Glomerular endothelial cell (primary cell): ENCODE results near the gene SPC24. TPM values are rescaled to one million over a fixed set of nuclear protein-coding genes. Genes with fewer than 3 reads are reported as not detected.
"Not testable (repeated sequence)": the region's sequence is repeated elsewhere in the genome, so short reads cannot be mapped to it uniquely, and the experiment has no call there.

Source experiments
- DNase-seq: peaks from one replicate; pipeline ENCODE4 v3.0.0-alpha.2; 2011; ENCODE audit warnings: low read depth, low spot score; ENCODE audit errors: extremely low read depth
- total RNA-seq: library from RNA; depleted of rRNA; stranded (reverse); fragments of >200 nt; gene quantifications from 2 replicates; pipeline ENCODE4 v1.2.3, GENCODE V29; 2015

Gene SPC24
- total RNA-seq, 1 donor from 2014 or later, result 11.9 TPM

DNA sequence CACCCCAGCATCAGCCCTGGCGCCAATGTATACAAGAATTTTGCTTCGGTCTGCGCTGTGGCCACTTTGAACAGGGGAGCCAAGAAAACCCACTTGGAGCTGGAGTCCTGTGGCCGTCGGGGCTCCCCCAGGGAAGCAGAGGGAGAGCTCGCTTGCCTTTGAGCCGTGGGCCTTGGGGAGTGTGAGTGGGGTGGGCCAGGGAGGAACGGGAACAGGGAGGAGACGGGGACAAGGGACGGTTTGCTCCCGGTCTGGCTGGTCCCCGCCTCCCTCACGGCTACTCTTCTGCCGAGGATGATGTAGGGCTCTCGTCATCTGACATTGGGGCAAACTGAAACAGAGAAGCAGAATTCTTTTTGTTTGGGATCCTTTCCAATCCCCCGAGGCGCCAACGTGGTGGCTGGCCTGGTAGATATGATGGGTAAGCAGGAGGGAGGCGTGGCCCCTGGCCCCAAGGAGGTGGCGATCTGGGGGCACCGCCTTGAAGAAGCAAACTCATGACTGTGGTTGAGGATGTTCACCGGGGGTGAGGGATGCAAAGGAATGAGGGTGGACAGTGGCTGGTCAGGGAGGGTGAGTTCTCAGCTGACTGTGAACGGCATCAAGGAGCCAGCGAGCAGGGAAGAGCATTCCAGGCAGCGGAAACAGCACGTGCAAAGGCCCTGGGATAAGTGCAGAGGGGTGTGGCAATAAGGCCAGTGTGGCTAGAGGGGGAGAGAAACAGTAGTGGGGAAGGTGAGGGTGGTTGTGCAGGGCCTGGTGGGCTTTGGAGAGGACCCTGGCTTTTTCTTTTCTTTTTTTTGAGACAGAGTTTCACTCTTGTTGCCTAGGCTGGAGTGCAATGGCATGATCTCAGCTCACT is 10.9 kb upstream of the SPC24 start:
- DNase-seq, result no peak

DNA sequence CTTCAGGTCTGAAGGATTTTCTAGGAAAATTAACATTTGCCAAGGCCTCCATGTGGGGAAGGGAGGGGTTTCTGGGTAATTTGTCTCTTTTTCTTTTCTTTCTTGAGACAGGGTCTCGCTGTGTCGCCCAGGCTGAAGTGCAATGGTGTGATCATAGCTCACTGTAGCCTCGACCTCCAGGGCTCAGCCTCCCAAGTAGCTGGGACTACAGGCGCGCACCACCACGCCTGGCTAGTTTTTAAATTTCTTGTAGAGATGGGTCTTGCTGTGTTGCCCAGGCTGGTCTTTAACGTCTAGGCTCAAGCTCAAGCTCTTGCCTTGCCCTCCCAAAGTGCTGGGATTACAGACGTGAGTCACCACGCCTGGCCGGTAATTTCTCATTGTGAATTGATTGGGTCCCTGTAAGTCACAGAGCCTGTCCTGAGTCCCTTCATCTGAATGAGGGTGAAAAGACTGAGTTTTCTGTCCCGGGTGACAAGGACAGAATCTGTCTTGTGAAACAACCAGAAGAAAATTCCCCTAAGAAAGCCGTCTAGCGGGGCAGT is 10.0 kb upstream of the SPC24 start:
- no peak for DNase-seq

DNA sequence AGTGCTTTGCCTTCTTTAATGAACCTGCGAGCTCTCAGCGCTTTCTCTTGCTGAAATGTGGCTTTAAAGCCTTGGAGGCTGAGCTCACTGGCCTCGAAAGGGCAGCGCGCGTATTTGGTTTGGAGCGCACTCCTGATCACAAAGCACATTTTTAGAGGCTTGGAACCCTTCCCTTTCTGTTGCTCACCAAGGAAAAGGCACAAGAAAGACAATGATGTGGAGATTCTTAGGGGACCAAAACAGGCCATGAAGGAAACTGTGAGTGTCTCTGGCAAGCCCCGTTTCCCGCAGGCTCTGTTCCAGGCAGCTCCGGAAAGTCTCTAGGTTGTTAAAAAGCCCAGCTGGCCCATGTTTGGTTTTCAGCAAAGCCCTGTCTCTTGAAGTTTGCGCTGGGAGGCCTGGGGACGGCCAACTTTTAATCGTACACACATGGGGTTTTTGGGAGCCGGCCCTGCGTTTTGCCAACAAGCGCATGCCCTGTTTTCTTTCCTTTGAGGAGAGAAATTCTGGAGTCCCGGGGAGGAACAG is 9.4 kb upstream of the SPC24 start:
- DNase-seq, result no peak

DNA sequence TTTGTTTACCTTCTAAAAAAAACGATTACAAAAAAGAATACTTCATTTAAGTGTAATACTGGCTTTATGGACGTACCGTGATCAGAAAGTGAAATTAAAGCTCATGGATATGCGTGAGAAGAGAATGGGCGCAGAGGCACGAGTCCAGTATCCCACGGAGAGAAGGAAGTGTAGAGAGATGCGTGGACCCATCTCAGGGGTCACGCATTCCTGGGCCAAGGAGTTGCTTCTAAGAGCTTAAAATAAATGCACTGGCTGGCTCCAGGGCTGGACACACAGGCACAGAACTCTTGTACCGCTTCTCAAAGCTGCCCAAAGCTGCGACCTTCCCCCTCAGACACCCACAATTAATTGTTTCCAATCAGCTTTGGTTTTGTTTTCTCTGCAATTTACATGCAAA is 8.7 kb upstream of the SPC24 start:
- DNase-seq, result no peak

DNA sequence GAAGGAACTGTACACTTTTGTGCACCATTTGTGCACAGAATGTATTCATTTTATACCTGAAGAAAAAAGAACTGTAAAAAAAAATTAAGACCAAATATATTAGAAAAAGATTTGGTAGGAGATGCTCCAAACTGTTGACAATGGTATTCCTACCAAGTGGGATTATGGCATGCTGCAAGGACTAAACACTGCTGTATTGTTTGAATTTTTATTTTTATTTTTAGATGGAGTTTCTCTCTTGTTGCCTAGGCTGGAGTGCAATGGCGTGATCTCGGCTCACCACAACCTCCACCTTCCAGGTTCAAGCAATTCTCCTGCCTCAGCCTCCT is 4.8 kb upstream of the SPC24 start:
- DNase-seq, result not testable (repeated sequence)

DNA sequence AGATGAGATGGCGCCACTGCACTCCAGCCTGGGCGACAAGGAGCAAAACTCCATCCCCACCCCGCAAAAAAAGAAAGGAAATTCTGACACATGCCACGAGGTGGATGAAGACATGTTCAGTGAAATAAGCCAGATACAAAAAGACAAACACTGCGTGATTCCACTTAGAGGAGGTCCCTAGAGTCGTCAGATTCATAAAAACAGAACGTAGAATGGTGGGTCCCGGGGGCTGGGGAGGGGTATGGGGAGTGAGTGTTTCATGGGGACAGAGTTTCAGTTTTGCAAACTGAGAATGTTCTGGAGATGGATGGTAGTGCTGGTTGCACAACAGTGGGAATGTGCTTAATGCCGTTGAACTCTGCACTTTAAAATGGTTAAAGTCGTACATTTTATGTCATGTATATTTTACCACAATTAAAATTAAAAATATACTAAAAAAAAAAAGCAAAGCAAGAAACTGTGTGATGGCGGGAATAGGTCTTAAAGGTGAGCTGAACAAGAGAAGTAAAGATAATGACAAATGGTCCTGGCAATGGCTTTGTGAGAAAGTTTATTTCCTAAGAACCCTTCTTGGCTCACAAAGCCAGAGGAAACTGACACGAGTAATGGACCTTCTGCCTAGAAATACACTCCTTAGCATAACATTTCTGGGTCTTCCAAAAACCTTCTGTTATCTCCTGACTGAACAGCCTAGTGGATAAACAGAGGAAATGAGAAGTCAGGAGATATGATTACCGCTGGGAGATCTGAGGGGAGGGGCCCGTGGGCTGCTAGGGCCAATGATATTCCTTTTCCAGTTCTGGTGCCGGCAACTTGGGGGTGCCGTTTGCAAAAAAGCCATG is 4.2 kb upstream of the SPC24 start:
- DNase-seq, result no peak

DNA sequence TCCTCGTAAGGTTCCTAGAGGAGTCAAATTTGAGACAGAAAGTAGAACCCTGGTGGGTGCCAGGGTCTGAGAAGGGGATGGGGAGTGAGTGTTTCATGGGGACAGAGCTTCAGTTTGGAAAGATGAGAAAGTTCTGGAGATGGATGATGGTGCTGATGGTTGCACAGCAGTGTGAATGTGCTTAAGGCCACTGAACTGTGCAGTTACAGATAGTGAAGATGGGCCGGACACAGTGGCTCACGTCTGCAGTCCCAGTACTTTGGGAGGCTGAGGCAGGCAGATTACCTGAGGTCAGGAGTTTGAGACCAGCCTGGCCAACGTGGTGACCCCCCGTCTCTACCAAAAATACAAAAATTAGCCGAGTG is 917 bp downstream of the SPC24 start:
- no peak for DNase-seq

DNA sequence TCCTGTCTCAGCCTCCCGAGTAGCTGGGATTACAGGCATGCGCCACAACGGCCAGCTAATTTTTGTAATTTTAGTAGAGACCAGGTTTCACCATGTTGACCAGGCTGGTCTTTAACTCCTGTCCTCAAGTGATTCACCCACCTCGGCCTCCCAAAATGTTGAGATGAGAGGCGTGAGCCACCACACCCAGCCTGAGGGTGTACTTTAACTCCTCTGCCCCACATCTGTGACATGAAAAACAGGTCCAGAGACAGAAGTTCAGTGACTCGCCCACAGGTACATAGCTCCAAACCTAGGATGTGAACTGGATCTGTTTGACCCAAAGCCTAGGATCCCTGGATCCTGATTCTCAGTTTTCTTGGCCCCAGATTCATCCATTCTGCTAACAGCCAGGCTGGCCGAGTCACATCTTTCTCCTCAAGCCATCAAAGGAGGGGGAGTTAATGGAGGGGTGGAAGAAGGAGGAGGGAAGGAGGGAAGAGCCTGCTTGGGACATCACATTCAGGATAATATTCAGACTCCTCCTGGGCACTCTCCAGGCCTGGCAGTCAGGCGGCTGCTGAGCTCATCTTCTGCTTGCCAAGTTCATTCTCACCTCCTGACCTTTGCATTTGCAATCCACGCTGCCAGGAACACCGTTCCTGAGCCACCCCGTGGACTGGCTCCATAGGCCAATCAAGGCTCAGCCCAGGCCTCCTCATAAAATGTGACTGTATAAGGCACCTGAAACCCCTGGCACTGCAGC is 3.1 kb downstream of the SPC24 start:
- no peak for DNase-seq

DNA sequence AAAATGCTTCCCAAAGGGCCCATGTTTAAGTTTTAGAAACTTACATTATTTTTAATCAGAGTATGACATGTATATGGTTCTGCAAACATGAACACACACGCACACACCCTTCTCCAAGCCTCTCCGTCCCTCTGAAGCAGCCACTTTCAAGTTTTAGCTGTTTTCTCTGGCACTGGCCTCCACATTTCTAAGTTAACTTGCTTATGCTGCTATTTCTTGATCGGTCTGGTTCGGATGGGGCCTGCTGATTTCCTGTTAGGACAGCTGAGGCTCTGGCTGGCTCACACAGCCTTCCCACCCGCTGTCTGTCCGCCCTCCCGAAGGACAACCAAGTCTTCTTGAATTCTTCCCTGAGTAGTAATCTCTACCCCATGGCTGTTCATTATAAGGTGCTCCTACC is 4.4 kb downstream of the SPC24 start:
- DNase-seq, result no peak

DNA sequence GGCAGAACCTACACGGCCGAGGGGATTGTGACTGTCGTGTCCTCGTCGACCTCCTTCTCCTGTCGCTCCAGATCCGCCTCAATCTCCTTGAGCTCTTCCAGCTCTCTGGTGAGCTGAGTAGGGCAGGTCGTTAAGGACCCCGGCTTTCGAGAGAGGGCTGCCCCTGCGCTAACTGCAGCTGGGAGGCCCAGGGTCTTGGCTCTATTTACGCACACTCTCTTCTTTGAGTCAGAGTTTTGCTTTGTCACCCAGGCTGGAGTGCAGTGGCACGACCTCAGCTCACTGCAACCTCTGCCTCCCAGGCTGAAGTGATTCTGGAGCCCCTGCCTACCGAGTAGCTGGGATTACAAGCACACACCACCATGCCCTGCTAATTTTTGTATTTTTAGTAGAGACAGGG is 7.6 kb downstream of the SPC24 start:
- DNase-seq, result no peak

DNA sequence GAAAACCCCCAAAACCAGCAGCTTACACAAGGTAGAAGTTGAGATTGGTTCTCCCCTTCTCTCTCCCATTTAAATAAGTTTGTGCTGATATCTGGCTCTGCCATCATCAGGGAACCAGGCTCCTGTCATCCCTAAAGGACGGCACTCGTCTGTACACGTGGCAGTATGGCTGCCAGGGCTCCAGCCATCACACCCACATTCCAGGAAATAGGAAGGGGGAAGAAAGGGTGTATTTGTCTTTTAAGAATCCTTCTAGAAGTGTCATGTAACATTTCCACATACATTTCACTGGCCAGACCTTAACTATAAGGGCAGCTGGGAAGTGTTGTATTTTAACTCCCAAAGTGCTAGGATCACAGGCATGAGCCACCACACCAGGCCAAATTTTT is 10.1 kb downstream of the SPC24 start:
- no peak for DNase-seq

DNA sequence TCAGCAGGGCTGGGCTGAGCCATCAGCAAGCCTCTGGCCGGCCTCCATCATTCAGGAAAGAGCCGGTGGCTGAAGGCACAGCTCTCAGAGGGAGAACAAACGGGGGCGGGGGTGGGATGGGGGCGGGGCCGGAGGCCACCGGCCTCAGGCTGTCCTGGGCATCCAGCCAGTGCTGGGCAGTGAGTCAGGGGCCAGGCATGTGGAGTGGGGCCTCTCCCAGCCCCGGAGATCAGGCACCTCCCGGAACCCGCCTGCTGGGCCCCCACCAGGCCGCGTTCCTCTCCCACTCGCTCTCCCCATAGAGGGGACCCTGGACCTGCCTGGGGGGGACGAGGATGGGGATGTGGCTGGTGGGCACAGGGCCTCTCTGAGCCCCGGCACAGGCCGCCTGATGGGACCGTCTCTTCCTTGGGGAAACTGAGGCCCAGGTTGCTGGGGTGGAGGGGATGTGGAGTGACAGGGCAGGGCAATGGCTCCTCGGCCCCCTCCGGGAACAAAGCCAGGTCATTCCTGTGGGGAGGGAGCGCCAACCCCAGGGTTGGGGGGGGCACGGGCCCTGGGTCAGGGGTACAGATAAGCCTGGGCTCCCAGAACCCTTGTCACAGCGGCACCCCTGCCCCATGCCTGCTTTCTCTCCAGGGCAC is 12.9 kb downstream of the SPC24 start:
- DNase-seq, result no peak

DNA sequence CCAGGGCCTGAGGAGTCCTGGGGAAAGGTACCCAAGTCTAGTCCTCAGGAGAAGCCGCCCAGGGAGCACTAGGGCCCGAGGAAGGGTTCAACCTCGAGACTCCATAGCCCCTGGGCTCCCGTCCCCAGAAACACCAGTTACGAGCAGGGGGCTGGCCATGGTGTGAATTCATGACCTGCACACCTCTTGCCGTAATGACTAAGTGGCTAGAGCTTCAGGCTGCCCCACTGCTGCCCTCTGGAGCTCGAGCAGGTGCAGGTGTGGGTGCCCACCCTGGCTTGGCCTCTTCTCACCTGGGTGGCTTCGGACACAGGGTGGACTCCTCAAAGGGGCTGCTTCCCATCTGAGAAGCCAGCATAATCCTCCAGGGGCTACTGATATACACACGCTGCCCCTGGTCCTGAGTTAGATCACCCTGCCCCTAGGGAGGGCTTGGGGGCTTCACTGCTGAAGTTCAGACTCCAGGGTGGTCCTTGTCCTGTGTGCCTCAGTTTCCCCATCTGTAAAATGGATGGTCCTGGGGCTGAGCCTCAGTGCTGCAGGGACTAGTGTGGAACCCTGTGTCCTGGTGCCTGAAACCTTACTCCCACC is 13.6 kb downstream of the SPC24 start:
- DNase-seq, result no peak

DNA sequence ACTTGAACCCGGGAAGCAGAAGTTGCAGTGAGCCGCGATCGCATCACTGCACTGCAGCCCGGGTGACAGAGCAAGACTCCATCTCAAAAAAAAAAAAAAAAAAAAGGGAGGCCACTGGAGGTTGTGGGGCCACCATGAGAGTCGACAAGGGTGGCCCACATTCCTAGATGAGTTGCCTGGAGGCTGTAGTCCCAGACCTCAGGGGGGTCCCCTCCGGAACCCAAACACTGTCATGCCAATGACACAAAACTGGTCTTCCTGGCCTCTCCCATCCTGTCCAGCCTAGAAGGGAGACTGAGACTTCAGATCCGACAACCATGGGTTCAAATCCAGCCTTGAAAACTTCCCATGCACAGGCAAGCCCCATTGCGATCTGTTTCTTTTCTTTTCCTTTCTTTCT is 14.7 kb downstream of the SPC24 start:
- no peak for DNase-seq

DNA sequence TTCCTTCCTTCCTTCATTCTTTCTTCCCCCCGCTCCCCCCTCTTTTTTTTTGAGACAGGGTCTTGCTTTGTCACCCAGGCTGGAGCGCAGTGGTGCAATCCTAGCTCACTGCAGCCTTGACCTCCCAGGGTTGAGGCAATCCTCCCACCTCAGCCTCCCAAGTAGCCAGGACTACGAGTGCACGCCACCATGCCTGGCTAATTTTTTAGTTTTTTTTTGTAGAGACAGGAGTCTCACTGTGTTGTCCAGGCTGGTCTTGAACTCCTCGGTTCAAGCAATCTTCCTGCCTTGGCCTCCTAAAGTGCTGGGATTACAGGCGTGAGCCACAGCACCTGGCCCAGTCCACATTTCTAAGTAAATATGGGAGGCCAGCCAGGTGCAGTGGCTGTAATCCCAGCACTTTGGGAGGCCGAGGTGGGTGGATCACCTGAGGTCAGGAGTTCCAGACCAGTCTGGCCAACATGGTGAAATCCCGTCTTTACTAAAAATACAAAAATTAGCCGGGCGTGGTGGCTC is 15.5 kb downstream of the SPC24 start:
- DNase-seq, result not testable (repeated sequence)

DNA sequence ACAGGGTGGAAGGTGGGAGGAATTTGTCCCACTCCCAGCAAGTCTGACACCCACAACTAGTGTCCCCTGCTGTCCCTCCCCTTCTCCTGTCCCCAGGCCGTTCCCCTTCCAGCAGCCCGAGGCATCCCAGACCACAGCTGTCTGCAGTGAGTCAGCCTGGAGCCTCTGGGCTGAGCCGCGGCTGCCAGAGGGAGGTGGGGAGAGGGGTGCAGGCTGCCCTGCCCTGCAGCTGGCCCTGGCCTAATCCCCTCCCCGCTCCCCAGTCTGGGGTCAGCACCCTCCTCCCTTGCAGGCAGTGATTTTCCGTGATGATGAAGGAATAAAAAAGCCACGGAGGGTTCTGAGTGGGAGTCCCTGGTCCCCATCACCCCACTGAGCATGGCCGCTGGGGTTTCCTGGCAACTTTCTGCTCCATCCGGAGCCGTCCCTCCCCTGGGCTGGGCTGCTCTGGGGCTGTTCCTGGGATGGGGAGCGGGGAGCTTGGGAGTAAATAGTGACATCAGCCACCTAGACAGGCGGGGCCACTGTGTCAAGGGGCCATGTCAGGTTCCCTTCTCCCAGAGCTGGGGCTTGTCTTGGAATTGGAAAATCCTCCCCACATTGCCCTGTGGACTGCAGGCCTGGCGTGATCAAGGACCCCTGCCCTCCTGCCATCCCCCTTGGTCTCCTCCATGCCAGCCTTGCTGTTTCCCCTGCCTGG is 16.8 kb downstream of the SPC24 start:
- DNase-seq, result no peak

DNA sequence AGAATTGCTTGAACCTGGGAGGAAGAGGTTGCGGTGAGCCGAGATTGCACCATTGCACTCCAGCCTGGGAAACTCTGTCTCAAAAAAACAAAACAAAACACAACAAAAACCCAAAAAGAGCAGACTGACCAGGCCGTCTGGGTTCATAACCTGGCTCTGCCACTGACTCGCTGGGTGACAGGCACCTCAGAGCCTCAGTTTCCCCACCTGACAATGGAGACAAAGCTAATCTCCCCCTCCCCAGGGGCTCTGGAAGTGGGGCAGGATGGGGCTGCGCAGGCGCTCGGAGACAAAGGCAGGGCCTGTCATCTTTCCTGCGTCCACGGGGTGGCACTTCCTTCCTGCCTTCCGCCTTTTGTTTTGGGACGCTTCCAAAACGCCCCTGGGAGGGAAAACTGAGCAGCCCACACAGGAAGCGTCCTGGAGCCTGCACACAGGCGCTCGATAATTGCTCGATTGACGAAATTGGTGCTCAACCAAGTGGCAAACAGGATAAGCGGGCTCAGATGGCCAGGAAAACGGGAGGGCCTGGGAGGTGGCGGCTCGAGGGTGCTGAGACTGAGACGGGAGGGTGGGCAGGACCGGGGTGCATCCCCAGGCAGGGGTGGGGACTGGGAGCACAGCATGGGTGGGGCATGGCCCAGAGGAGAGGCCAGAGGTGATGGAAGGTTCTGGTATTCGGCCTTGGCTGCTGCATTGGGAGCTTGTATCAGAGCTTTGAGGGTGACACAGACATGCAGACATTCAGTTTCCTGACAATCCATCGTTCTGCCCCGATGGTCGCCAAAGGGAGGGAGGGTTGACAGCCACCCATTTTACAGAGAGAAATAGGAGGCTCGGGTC is 17.8 kb downstream of the SPC24 start:
- no peak for DNase-seq

DNA sequence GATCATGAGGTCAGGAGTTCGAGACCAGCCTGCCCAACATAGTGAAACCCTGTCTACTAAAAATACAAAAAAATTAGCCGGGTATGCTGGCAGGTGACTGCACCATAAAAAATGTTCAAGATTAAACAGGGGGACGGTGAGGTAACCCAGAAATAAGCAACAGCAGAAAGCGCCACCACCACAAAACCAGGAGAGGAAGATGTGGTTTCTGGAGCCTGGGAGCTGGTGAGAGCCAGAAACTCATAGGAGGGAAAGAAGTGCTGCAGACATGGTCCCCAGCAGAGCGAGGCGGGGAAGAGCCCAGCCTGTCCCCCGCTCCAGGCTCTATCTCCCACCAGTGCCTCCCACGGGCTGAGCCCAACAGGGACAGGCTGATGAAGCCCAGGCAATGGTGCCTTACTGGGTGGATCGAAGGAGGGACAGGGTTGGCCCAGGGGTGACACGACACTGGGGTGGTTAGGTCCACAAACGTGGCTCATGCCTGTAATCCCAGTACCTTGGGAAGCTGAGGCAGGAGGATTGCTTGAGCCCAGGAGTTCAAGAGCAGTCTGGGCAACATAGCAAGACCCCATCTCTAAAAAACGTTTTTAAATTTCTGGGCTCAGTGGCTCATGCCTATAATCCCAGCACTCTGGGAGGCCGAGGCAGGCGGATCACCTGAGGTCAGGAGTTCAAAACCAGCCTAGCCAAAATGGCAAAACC is 19.0 kb downstream of the SPC24 start:
- no peak for DNase-seq
